HG03097 (cell line): ENCODE measurements around the gene ADCY7.

Experiments
- ATAC-seq: cut with Tn5 transposase; IDR thresholded peaks from one replicate; pipeline ENCODE4 v1.9.1; 2021; ENCODE audit not compliant: unreplicated experiment, low FRiP score

The ADCY7 gene

DNA sequence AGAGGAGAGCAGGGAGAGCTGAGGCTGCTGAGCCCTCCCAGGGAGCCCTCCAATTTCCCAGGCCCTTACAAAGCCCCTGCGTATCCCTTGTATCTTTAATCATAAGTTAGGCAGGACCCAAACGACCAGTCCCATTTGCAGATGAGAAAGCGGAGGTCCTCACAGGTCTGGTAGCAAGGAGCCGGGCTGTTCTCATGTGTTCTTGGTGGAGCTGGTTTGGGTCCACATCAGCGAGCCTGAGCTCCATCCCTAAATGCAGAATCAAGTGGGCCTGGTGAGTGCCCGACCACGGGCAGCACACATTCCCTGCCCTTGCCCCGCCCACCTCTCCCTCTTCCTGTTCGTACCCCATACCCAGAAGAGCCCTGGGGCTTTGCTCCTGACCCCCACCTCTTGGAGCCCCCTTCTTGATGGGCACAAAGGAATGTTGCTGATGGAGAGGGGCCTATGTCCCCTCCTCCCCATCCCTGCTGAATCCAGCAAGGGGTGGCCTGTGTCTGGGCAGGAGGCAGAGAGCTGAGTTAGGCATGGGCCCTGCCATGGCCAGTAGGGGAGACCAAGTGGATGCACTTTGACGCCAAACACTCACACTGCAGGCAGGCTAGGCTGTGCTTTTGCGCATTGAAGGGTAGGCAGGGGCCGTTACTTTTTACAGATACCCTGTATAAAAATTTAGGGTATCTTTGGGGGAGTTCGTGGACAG is 18.3 kb upstream of the ADCY7 start:
- no peak for ATAC-seq

GRCh38 chr16:50248845-50249244 is 17.5 kb upstream of the ADCY7 start:
- no peak for ATAC-seq

DNA sequence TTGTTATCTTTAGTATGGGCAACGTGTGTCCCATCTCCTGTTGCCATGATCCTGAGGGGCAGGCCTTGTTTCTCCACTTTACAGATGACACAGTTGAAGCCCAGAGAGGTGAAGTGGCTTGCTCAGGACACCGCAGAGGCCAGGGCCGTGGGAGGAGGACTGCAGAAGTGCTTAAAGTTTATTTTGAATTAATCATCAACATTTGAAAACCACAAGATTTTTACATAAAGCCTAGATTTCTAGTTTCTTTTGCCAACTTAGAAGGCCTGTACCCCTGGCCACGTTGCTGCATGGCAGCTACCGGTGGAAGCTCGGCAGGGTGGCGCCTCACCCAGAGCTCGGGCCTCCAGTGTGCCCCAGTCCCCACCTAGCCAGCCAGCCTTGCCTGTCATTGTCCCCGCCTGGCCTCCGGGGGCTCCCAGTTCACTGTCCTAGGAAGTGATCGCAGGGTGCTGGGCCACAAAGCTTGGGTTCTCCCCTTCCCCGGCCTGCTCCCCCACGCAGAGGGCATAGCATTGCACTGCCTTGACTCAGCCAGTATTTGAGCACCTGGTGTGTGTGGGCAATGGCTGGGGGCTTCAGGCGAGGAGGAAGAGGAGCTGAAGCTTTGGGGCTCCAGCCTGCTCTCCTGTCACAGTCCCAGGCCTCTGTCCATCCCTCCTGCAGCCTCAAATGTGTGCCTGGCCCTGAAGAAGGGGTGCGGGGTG is 14.8 kb upstream of the ADCY7 start:
- no peak for ATAC-seq

- no peak for ATAC-seq
These were observed 14.2 kb upstream of the ADCY7 start for GRCh38 chr16:50252082-50252611.

GRCh38 chr16:50252874-50253513 is 13.4 kb upstream of the ADCY7 start:
- no peak for ATAC-seq

DNA sequence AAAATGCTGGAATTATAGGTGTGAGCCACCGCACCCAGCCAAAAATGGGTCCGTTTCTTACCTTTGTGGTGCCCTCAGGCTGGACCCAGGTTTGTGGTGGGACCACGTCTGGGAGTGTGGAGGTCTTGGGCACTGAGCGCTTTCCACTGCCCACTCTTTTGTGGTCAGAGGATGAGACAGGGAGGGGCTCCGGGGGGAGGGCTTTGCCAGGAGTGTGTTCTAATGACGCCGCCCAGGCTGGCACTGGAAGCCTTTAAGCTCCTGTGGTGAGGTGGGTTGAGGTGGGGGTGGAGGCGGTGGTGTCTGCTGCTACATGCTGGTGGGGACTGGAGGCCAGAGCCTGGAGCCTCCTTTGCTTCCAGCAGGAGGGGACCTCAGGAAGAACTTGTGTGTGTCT is 12.8 kb upstream of the ADCY7 start:
- ATAC-seq: no peak

DNA sequence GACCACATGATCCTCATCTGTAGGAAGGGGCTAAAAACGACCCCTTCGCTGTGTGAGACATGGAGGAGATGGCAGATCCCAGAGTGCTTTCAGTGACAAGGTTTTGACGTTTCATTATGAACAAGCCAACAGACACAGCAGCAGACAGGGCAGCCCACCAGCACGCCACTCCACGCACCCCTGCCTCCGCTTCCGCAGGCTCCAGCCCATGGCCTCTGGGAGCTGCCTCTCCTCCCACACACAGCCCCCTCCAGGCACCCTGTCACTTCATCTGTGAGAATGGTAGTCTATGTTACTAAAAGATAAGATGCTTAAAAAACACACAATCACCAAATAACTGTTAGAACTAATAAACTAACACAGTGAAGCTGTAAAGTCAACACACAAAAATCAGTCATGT is 12.3 kb upstream of the ADCY7 start:
- ATAC-seq: no peak

- ATAC-seq: no peak
These were observed 10.8 kb upstream of the ADCY7 start for GRCh38 chr16:50255538-50255937.

DNA sequence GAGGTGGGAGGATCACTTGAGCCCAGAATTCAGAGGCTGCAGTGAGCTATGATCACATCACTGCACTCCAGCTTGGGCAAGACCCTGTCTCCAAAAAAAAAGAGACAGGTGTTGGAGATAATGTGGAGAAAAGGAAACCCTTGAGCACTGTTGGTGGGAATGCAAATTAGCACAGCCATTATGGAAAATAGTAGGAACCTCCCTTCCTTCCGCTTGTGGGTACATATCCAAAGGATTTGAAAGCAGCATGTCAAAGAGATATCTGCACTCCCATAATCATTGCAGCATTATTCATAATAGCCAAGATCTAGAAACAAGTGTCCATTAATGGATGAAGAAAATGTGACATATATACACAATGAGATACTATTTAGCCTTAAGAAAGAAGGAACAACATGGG is 9.7 kb upstream of the ADCY7 start:
- no peak for ATAC-seq

DNA sequence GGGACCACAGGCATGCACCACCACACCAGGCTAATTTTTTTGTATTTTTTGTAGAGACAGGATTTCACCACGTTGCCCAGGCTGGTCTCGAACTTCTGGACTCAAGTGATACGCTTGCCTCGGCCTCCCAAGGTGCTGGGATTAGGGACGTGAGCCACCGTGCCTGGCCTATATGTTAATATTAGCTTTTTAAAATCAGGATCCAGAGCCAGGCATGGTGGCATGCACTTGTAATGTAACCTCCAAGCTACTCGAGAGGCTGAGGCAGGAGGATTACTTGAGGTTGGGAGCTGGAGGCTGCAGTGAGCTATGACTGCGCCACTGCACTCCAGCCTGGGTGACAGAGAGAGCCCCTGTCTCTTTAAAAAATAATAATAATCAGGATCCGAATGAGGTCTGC is 8.5 kb upstream of the ADCY7 start:
- ATAC-seq: no peak

DNA sequence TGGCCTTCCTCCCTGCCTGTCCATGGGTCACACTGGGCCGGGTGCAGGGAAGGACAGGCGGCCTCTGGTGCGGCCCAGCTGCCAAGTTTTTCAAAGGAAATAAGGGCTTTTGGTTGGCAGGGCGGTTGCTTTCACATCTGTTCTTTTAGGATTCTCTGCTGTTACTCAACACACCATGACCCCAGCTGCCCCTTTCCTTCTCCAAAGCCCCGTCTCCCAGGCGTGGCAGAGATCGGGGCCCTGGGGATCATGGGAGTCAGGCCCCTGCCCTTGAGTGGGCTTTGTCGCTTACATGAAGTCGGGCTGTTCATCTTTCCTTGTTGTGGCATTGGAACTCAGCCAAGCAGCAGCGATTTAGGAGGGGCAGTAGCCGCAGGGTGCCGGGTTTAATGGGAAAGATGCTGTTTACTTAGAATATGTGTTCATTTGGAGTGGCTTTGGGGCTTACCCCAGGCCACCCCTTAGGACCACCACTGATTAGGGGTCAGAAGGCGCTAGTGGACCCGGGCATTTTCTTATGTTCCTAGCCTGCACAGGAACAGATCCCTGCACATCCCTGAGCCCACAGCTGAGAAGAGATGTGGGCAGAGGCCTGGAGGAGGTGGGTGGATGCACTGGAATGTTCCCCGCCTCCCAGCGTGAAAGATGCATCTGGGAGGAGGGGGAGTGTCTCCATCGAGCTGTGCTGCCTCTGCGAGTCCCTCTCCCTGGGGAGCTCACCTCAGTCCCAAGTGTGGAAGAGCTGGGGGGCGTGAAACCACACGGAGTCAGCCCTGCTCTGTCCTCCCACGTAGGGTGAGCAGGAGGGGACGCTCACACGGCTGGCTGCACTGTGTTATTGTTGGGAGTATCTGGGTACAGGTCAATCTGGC is 6.8 kb upstream of the ADCY7 start:
- ATAC-seq: no peak

DNA sequence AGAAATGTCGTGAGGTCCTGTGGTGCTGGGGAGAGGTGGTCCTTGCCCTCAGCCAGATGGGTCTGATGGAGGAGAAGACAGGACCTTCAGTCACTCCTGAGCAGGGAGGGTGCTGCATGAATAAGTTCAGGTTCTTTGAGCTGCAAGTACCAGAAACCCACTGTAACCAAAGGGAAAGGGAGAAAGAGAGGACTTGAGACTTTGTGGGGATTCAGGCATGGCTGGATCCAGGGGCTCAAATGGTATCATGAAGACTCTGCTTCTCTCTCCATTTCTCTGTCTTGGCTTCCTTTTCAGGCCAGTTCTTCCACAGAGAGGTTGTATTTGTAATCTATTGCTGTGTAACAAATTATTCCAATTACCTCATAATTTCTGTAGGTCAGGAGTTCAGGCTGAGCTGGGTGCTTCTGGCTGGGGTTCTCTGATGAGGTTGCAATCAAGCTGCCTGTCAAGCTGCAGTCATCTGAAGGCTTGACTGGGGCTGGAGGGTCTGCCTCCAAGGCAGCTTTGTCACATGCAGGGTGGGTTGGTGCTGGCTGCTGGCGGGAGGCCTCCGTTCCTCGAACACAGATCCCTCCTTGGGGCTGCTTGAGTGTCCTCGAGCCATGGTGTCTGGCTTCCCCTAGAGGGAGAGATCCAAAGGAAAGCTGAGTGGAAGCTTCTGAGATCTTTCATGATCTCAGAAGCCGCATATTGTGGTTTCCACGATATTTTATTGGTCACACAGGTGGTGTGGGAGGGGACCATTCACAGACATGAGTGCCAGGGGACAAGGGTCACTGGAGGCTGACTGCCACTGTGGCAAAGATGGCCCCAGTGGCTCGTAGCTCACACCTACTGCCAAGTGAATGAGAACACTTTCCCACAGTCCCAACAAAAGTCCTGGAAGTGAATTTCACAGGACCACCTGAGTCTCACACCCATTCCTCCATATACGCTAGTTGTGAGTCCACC is 5.9 kb upstream of the ADCY7 start:
- no peak for ATAC-seq

DNA sequence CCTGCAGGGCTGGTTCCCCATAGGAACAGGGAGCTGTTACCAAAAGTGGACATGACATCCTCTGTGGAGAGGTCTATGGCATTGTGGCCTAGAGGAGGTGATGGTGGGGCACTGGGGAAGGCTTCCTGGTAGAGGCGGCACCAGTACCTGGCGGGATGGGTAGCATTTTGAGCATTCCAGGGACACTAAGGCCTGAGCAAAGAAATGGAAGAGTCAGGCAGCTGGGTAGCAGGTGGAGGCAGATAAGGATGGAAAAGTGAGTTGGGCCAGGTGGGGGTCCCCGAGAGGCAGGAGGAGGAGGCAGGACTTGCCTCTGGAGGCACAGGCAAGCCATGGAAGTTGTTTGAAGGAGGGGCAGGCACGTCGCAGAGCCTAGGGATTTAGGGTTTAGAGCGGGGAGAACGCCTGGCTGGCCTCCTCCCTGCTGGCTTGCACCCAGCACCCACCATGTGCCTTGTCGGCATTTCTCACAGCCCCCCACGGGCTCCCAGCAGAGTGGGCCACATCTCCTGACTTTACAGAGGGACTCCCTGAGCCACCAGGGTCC is 5.1 kb upstream of the ADCY7 start:
- no peak for ATAC-seq

GRCh38 chr16:50261707-50262235 is 4.6 kb upstream of the ADCY7 start:
- ATAC-seq: no peak

GRCh38 chr16:50263060-50263909 is 3.1 kb upstream of the ADCY7 start:
- ATAC-seq: no peak

- peak; percentile 42 for ATAC-seq
These were observed 2.1 kb upstream of the ADCY7 start for GRCh38 chr16:50263940-50264929.

DNA sequence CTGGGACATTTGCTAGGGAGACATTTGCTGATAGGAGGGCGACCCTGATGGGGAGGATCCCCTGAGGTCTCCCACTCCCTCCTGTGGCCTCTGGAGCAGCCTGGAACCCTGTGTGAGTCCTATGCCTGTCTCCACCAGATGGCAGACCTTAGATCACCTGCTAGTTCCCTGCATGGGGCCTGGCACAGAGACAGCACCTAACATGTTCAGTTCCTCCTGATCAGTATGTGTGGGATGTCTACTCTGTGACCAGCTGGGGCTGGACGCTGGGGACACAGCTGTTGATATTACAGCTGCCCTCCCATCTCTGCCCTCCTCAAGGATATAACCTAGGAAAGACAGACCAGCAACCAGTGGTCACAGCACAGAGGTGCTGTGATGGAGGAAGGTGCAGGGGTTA is 1.1 kb upstream of the ADCY7 start:
- ATAC-seq: no peak
